Measurements from ENCODE around the gene GIN1. TPM values are rescaled to one million over a fixed set of nuclear protein-coding genes. Genes with fewer than 3 reads are reported as not detected.

Gene GIN1
- total RNA-seq, 4 donors from 2014 or later: 8.3 to 11.7 (median 9.3) TPM

DNA sequence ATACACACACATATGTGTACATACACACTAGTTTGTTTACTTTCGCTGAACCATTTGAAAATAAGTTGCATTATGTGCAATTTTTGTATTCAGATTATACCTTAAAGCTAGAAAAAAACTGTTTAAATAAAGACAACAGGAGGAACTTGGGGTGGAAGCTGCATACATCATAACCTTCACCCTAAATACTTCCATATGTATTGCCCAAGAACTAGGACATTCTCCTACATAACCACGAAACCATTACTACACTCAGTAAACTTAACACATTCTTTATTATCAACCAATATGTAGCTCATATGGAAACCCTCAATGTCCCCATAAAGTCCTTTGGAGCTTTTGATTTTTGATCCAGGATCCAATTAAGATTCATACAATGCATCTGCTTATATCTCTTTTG lies 83.3 kb downstream of the GIN1 start:
- Histone ChIP-seq H3K36me3 (no peaks in the 10 kb centered on the region), H3K27ac (no peak overlapping the region), H3K4me1 (no peaks in the 10 kb centered on the region), H3K4me3 (no peak overlapping the region), H3K27me3 (no peaks in the 10 kb centered on the region), H3K9me3 (no peaks in the 10 kb centered on the region)
- no peak for DNase-seq
- TF ChIP-seq POLR2A (IDR thresholded peaks at IDR 0.05): no peak
- TF ChIP-seq, protein P1, sequence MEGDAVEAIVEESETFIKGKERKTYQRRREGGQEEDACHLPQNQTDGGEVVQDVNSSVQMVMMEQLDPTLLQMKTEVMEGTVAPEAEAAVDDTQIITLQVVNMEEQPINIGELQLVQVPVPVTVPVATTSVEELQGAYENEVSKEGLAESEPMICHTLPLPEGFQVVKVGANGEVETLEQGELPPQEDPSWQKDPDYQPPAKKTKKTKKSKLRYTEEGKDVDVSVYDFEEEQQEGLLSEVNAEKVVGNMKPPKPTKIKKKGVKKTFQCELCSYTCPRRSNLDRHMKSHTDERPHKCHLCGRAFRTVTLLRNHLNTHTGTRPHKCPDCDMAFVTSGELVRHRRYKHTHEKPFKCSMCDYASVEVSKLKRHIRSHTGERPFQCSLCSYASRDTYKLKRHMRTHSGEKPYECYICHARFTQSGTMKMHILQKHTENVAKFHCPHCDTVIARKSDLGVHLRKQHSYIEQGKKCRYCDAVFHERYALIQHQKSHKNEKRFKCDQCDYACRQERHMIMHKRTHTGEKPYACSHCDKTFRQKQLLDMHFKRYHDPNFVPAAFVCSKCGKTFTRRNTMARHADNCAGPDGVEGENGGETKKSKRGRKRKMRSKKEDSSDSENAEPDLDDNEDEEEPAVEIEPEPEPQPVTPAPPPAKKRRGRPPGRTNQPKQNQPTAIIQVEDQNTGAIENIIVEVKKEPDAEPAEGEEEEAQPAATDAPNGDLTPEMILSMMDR (IDR thresholded peaks at IDR 0.05): no peak

Other genes starting within 250 kb of the GIN1 start
- gene PPIP5K2, start 163 bp upstream of the GIN1 start, total RNA-seq: 10 to 100 TPM; 17.0 to 51.2 (median 31.7) TPM
- 10 to 100 TPM in 3 of 4 donors, 1 to 10 TPM in 1; 4.1 to 42.7 (median 24.1) TPM for gene MACIR, start 138.6 kb upstream of the GIN1 start, total RNA-seq

All from Peyer's patch (tissue), 4 donors.